Mesenteric fat pad (tissue), 1 donor: ENCODE measurements around the gene SERPINB5. TPM values are rescaled to one million over a fixed set of nuclear protein-coding genes. Genes with fewer than 3 reads are reported as not detected.

Source experiments
- DNase-seq: peaks from one replicate; pipeline ENCODE4 v3.0.0-alpha.2; 2020; ENCODE audit warnings: low spot score
- total RNA-seq: library from RNA; stranded (reverse); fragmentation: NEBNext Ultra II Directional; extraction: Animal tissue kit (Norgen Biotek cat#: 25700); gene quantifications from one replicate; pipeline ENCODE4 v1.2.1, GENCODE V29; 2021
- donor health status: DM: yes; HTN: yes; CAD: no.

The SERPINB5 gene
- total RNA-seq, 1 donor from 2014 or later = not detected

DNA sequence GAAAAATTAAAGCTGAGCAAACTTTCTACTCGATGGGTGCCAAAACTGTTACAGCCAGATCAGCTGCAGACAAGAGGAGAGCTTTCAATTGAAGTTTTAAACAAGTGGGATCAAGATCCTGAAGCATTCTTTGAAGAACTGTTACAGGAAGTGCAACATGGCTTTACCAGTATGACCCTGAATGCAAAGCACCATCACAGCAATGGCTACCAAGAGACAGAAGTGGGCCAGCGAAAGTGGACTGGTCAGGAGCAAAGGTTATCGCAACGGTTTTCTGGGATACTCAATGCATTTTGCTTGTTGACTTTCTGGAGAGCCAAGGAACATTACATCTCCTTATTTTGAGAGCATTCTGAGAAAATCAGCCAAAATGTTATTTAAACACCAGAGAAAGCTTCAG lies 9.1 kb upstream of the SERPINB5 start:
- DNase-seq = no peak

GRCh38 chr18:63468575-63468974 lies 8.2 kb upstream of the SERPINB5 start:
- no peak for DNase-seq

GRCh38 chr18:63470751-63471150 lies 6.0 kb upstream of the SERPINB5 start:
- no peak for DNase-seq

DNA sequence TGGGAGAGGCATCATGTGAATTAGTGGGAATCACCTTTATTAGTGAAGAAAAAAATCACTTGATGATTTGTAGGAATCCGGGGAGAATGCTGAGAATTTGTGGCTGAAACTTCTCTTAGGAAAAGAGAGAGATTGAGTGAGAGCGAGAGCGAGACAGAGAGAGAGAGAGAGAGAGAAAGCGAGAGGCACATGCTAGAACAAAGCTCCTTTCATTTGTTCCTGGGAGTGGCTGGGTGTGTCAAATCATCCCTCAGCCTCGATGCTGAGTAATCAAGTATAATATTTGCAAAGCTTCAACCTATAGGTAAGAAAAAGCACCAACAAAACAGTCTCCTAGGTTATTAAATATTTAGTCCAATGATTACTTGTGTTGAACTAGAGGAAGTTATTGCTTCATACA lies 4.4 kb upstream of the SERPINB5 start:
- DNase-seq = no peak

GRCh38 chr18:63477200-63477599 lies 442 bp downstream of the SERPINB5 start:
- no peak for DNase-seq

- DNase-seq = no peak
Observed at GRCh38 chr18:63477968-63478367, 1.2 kb downstream of the SERPINB5 start.

DNA sequence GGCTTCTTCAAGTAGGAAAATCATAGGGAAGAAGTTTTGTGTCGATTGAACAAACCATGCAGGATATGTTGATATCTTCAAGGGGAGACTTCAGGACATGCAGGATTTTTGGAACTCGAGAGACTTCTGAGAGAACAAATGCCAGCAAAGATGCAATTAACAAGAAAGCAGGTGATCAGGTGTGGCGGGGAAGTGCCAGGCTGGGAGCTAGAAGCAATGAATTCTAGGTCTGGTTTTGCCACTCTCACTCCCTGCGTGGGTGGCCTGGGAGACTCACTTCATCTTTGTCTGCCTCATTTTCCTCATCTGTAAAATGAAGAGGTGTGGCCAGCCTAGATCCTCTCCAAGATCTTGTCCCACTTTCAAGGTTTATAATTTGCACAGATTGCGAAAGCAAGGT lies 3.1 kb downstream of the SERPINB5 start:
- DNase-seq = no peak

GRCh38 chr18:63480476-63480875 lies 3.7 kb downstream of the SERPINB5 start:
- DNase-seq = no peak

GRCh38 chr18:63480915-63481314 lies 4.2 kb downstream of the SERPINB5 start:
- no peak for DNase-seq

DNA sequence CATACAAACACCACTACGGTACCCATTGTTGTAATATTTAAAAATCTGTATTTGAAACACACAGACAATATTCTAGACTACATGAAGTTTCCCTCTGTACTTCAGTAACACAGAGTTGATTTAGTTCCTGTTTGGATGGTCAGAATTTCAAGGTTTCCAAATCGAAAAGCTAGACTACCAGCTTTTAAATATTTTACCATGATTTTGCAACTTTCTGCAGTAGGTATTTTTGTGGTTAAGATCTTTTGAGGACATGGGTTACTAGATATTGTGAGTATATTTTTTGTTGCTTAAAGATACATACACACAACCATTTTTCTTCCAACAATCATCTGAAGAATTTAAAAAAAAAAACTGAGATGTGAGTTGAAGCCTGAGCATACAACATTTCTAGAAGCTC lies 10.9 kb downstream of the SERPINB5 start:
- no peak for DNase-seq

GRCh38 chr18:63488160-63488559 lies 11.4 kb downstream of the SERPINB5 start:
- DNase-seq = no peak

GRCh38 chr18:63492851-63493250 lies 16.1 kb downstream of the SERPINB5 start:
- DNase-seq = no peak

- DNase-seq = no peak
Observed at GRCh38 chr18:63495675-63496074, 18.9 kb downstream of the SERPINB5 start.

- DNase-seq = no peak
Observed at GRCh38 chr18:63505566-63506335, 29.0 kb downstream of the SERPINB5 start.

DNA sequence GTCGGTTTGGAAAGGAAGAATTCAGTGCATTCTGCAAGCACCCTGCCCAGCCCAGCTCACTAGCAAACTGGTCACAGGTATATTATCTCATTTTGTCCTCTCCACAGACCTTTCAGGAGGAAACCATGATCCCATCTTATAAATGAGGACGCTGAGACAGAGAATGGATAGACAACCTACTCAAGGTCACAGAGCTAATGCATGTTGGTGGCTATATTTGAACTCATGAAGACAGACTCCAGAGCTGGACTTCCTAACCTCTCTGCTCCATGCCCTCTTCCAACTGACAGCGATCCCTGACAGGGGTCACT lies 29.5 kb downstream of the SERPINB5 start:
- DNase-seq = no peak

DNA sequence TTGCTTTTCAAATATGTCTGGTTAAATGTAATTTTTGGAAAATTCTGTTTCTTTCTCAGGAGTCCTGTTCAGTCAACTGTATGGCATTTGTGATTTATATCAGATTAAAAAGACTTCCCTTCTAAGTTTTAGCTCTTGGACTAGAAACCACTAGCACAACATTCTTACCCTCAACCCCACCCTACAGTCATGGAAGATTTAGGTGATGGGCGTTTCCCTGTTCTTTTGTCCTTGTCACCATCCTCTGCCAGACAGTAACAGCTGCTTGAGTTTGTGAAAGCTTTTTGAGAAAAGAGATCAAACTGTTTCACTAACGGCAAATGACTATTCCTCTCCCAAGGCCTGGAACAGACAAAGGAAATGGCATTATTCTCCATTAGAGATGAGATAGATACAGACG lies 31.8 kb downstream of the SERPINB5 start:
- DNase-seq = no peak

GRCh38 chr18:63511285-63511684 lies 34.5 kb downstream of the SERPINB5 start:
- no peak for DNase-seq

DNA sequence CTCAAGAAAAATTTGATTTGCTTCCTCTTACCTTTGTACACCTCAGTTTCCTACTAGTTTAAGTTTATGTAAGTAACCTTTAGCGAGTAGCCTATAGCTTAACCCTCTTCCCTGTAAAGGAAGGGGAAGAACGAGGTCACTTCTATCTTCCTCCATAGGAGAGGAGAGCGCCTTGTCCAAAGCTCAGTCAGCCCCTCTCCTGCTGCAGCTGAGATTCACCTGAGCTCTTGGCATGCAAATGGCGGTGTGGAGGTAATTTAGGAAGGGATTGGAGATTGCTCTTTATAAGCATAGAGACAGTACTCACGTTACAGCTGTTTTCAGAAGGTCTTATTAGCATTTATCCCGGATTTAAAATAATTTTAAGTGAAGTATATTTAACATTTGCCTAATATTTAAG lies 37.6 kb downstream of the SERPINB5 start:
- DNase-seq = no peak

GRCh38 chr18:63514888-63515678 lies 38.3 kb downstream of the SERPINB5 start:
- DNase-seq = no peak

GRCh38 chr18:63515801-63516200 lies 39.0 kb downstream of the SERPINB5 start:
- DNase-seq = no peak

GRCh38 chr18:63518178-63519012 lies 41.6 kb downstream of the SERPINB5 start:
- no peak for DNase-seq
